Muscle of leg (tissue), 11 donors: ENCODE measurements around the gene ALDH1L1. TPM values are rescaled to one million over a fixed set of nuclear protein-coding genes. Genes with fewer than 3 reads are reported as not detected.

Experiments used
- DNase-seq: peaks from one replicate; pipeline ENCODE4 v3.0.0; 2013
- H3K27ac ChIP-seq: one replicate; pipeline ENCODE4 v1.5.1; 2013; ENCODE audit warnings: mild to moderate bottlenecking, low read length, control low read depth
- H3K27me3 ChIP-seq: one replicate; pipeline ENCODE4 v1.6.1; 2013; ENCODE audit warnings: low read length; ENCODE audit not compliant: control insufficient read depth, insufficient read depth
- H3K36me3 ChIP-seq: one replicate; pipeline ENCODE4 v1.6.1; 2013; ENCODE audit warnings: low read length; ENCODE audit not compliant: control insufficient read depth, insufficient read depth
- H3K4me1 ChIP-seq: one replicate; pipeline ENCODE4 v1.6.1; 2013; ENCODE audit warnings: low read length; ENCODE audit not compliant: control insufficient read depth, insufficient read depth
- H3K4me3 ChIP-seq: one replicate; pipeline ENCODE4 v1.5.1; 2013; ENCODE audit warnings: low read length, control low read depth
- H3K9me3 ChIP-seq: replicated peaks from 2 replicates; pipeline ENCODE4 v1.6.1; 2013; ENCODE audit warnings: low read depth, low read length; ENCODE audit not compliant: control insufficient read depth
- WGBS: methylation state at CpG from one replicate; pipeline ENCODE4 v1.1.5; 2013; ENCODE audit warnings: missing lambda C conversion rate; ENCODE audit not compliant: insufficient coverage; 5-methylcytosine and 5-hydroxymethylcytosine counted together
- polyA plus RNA-seq, 8 donors: library from polyadenylated mRNA; unstranded; fragments of 120-200 nt; gene quantifications; one replicate each; pipeline versions ENCODE4 v1.2.1 to v1.2.3, GENCODE V29; 2013; ENCODE audit warnings: inconsistent platforms in 1 of 8, low replicate concordance in 1 of 8; ENCODE audit not compliant: insufficient read length in 8 of 8, insufficient read depth in 1 of 8
- total RNA-seq: library from RNA; stranded (reverse); fragments of 120-200 nt; gene quantifications from one replicate; pipeline ENCODE4 v1.2.4, GENCODE V29; 2013

ALDH1L1 gene
- total and polyA plus RNA-seq, 9 donors, result 0.07 to 1.6 (median 0.18) TPM

DNA sequence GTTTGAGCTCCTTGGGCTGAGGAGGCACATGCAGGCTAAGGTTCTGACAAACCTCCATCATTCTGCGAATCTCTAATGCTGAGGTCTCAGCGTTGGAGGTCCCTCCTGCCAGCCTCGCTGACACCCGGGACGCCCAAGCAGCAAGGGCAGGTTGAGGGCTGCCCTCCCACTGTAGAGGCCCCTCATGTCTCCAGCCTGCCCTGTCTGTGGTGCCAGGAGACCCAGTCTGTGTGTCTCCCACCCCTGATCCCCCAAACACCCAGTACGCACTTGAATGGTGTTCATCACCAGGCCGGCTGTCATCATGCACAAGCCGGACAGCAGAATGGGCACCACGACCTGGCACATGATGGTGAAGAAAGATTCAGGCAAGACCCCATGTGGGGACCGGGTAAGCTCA, 124.3 kb downstream of the ALDH1L1 start:
- peaks cover 5% of the 10 kb centered on the region for H3K36me3 ChIP-seq
- DNase-seq, result no peak
- no peak overlapping the region for H3K4me3 ChIP-seq
- H3K27me3 ChIP-seq, result no peaks in the 10 kb centered on the region
- WGBS, result 95% methylated on average over 9 of the region's 10 CpGs
- no peak overlapping the region for H3K27ac ChIP-seq
- H3K9me3 ChIP-seq, result no peaks in the 10 kb centered on the region
- H3K4me1 ChIP-seq, result peaks cover 24% of the 10 kb centered on the region

DNA sequence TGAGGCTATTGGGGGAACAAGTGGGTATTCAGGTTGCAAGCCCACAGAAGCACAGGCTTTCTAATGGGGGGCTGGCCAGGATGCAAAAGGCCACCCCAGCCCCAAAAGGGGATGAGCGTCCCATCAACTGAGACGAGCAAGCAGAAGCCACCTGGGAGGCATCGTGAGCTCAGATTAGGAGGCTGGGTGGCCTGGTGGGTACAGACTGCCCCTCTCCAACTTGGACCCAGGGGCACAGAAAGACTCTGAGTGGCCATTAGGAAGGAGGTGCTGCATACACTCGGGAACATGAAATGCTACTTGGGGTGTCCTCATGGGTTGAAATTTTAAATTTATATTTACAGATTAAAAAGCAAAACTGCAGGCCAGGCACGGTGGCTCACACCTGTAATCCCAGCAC, 125.5 kb downstream of the ALDH1L1 start:
- Histone ChIP-seq H3K27me3 (no peaks in the 10 kb centered on the region), H3K36me3 (peaks cover 11% of the 10 kb centered on the region), H3K27ac (no peak overlapping the region), H3K4me1 (peaks cover 20% of the 10 kb centered on the region), H3K9me3 (no peaks in the 10 kb centered on the region), H3K4me3 (no peak overlapping the region)
- DNase-seq, result no peak
- no CpG with 5 or more reads among the region's 5 CpGs for WGBS

DNA sequence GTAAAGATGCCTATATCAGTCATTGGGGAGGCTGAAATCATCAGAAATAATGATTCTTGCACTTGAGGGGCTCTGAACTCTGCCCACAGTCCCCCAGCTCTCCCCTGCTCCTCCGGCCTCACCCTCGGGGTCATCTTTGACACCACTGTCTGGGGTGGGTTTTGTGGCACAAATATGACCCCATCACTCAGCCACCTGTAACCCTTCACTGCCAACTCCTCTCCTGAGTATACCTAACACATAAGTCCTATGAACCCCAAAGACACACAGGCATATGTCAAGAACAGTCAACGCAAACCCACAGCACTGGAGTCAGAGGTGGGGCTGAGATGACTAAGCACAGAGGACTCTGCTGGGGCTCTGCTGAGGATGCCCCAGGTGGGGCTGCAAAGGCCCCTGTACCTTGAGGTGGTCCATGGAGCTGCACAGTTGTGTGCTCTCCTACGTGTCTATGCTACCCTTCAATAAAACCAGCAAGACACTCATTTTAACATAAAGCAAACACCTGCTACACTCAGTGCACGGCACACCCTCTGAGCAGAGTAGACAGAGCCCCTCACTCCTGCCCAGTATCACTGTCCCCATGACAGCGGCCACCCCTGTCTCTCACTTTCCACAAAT, 126.3 kb downstream of the ALDH1L1 start:
- Histone ChIP-seq H3K9me3 (no peaks in the 10 kb centered on the region), H3K36me3 (peaks cover 7% of the 10 kb centered on the region), H3K4me1 (peaks cover 20% of the 10 kb centered on the region), H3K27ac (no peak overlapping the region), H3K27me3 (no peaks in the 10 kb centered on the region), H3K4me3 (no peak overlapping the region)
- 89% methylated on average over 4 of the region's 6 CpGs for WGBS
- no peak for DNase-seq

Other genes starting within 250 kb of the ALDH1L1 start
- gene ROPN1B, start 211.4 kb downstream of the ALDH1L1 start, total RNA-seq, result not detected
- gene ROPN1B, start 211.4 kb downstream of the ALDH1L1 start, polyA plus RNA-seq, result under 1 TPM in 5 of 8 donors, not detected in 3; 0.19 to 0.55 (median 0.25) TPM
- 31.2 TPM for gene SLC41A3, start 96.5 kb downstream of the ALDH1L1 start, total RNA-seq
- gene SLC41A3, start 96.5 kb downstream of the ALDH1L1 start, polyA plus RNA-seq, result 10 to 100 TPM; 33.9 to 48.3 (median 38.0) TPM
- gene KLF15, start 176.8 kb upstream of the ALDH1L1 start, total RNA-seq, result 1.6 TPM
- 1 to 10 TPM in 3 of 8 donors, under 1 TPM in 5; 0.64 to 2.1 (median 0.89) TPM for gene KLF15, start 176.8 kb upstream of the ALDH1L1 start, polyA plus RNA-seq
- gene CFAP100, start 214.3 kb upstream of the ALDH1L1 start, total RNA-seq, result not detected
- 1 to 10 TPM in 1 of 8 donors, under 1 TPM in 5, not detected in 2; 0.20 to 1.2 (median 0.38) TPM for gene CFAP100, start 214.3 kb upstream of the ALDH1L1 start, polyA plus RNA-seq